Brain microvascular endothelial cell (primary cell): ENCODE results near the gene LIMD2.

ENCODE experiments used
- DNase-seq: peaks from one replicate; pipeline ENCODE4 v3.0.0-alpha.2; 2020
- H3K27ac ChIP-seq: fragments of 250-450 bp; sonication (Bioruptor Pico); 2 replicates; pipeline ENCODE4 v1.5.1; 2020; ENCODE audit warnings: mild to moderate bottlenecking, moderate library complexity
- H3K27me3 ChIP-seq: fragments of 250-450 bp; sonication (Bioruptor Pico); replicated peaks from 2 replicates; pipeline ENCODE4 v1.5.1; 2020; ENCODE audit warnings: mild to moderate bottlenecking
- H3K36me3 ChIP-seq: fragments of 250-450 bp; sonication (Bioruptor Pico); replicated peaks from 2 replicates; pipeline ENCODE4 v1.5.1; 2020; ENCODE audit warnings: mild to moderate bottlenecking
- H3K4me3 ChIP-seq: 2 replicates; pipeline ENCODE4 v1.5.1; 2011; ENCODE audit warnings: low read depth, mild to moderate bottlenecking, control low read depth, low read length, moderate library complexity
- in situ Hi-C: cut with HindIII; loops from 2 replicates; pipeline ENCODE4 v1.10.0; 2017; ENCODE audit warnings: low sequenced_read_pairs, low pct_ligation_motif_present
- TF ChIP-seq, protein P1 (sequence below): IDR thresholded peaks from 2 replicates; pipeline ENCODE4 v1.5.1; 2011; ENCODE audit warnings: low read depth, mild to moderate bottlenecking, moderate library complexity, low read length, control low read depth, inconsistent platforms; ENCODE audit errors: missing control alignments

Gene LIMD2

DNA sequence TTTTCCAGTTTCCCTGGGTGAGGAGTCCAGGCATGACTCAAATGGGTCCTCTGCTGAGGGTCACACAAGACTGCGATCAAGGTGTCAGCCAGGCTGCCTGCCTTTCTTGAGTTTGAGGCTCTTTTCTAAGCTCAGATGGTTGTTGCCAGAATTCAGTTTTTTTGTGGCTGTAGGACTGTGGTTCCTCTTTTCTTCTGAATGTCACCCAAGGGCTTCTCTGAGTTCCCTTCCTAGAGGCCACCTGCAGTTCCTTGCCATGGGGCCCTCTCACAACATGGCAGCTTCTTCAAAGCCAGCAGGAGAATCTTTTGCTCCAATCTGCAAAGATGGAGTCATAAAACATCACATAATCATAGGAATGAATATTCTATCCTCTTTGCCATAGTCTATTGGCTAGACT, 17.5 kb downstream of the LIMD2 start:
- DNase-seq = no peak
- Histone ChIP-seq H3K4me3 (no peak overlapping the region), H3K27me3 (no peaks in the 10 kb centered on the region), H3K36me3 (peaks cover 9% of the 10 kb centered on the region), H3K27ac (no peak overlapping the region)
- TF ChIP-seq, protein P1, sequence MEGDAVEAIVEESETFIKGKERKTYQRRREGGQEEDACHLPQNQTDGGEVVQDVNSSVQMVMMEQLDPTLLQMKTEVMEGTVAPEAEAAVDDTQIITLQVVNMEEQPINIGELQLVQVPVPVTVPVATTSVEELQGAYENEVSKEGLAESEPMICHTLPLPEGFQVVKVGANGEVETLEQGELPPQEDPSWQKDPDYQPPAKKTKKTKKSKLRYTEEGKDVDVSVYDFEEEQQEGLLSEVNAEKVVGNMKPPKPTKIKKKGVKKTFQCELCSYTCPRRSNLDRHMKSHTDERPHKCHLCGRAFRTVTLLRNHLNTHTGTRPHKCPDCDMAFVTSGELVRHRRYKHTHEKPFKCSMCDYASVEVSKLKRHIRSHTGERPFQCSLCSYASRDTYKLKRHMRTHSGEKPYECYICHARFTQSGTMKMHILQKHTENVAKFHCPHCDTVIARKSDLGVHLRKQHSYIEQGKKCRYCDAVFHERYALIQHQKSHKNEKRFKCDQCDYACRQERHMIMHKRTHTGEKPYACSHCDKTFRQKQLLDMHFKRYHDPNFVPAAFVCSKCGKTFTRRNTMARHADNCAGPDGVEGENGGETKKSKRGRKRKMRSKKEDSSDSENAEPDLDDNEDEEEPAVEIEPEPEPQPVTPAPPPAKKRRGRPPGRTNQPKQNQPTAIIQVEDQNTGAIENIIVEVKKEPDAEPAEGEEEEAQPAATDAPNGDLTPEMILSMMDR = no peak
- in situ Hi-C loops = no loop called here

DNA sequence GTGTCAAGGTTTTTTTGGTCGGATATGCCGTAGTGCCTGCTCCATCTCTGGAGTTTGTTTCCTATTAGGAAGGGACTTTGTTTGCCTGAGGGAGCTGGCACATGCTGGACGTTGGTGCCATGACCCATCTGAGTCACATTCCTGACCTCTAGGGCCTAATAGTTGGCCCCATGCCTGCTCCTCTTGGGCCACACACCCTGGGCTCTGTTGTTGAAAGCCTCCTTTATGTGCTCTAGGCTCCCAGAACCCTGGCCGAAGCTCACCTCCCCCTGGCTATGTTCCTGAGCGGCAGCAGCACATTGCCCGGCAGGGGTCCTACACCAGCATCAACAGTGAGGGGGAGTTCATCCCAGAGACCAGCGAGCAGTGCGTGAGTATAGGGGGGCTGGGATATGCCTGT, 18.4 kb downstream of the LIMD2 start:
- H3K27ac ChIP-seq = no peak overlapping the region
- TF ChIP-seq, protein P1 = no peak
- peaks cover 9% of the 10 kb centered on the region for H3K36me3 ChIP-seq
- no peaks in the 10 kb centered on the region for H3K27me3 ChIP-seq
- no peak for DNase-seq
- no peak overlapping the region for H3K4me3 ChIP-seq
- in situ Hi-C loops = no loop called here

- TF ChIP-seq, protein P1 = no peak
These were observed 19.2 kb downstream of the LIMD2 start for GRCh38 chr17:63680700-63681099.

DNA sequence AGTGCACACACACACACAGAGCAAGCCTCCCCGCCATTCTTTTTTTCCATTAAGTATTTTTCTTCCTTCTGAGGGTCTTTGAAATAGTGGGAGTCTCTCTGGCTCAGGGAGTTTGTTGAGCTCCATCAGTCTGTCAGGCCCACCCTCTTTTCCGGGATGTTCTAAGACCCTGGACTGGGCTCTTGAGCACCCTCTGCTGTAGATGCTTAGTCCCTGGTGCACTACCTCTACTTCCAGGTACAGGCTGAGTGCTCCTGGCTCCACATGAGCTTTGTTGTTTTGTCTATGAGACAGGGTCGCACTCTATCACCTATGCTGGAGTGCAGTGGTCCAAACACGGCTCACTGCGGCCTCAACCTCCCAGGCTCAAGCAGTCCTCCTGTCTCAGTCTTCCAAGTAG, 20.7 kb downstream of the LIMD2 start:
- no peak for DNase-seq
- no peaks in the 10 kb centered on the region for H3K27me3 ChIP-seq
- TF ChIP-seq, protein P1 = peak; percentile 34
- H3K27ac ChIP-seq = no peak overlapping the region
- peaks cover 9% of the 10 kb centered on the region for H3K36me3 ChIP-seq
- H3K4me3 ChIP-seq = no peak overlapping the region
- in situ Hi-C loops = no loop called here

More at GRCh38 chr17:63680700-63681099, 19.2 kb downstream of the LIMD2 start:
- Histone ChIP-seq H3K27me3 (no peaks in the 10 kb centered on the region), H3K4me3 (no peak overlapping the region), H3K36me3 (peaks cover 9% of the 10 kb centered on the region), H3K27ac (no peak overlapping the region)
- in situ Hi-C loops = no loop called here
- DNase-seq = no peak

GRCh38 chr17:63676584-63676983, 23.3 kb downstream of the LIMD2 start:
- Histone ChIP-seq H3K27me3 (no peaks in the 10 kb centered on the region), H3K27ac (no peak overlapping the region), H3K36me3 (peaks cover under 1% of the 10 kb centered on the region), H3K4me3 (no peak overlapping the region)
- DNase-seq = no peak
- TF ChIP-seq, protein P1 = no peak
- in situ Hi-C loops = no loop called here
